ENCODE measurements around the gene FAT1.

Gene FAT1

GRCh38 chr4:186723292-186724057 lies at the start of gene FAT1:
TSS of gene FAT1 (minus strand) at chr4:186723856. CDS start at chr4:186709827, 14,029 bp downstream.
- H3K4me1 ChIP-seq = peaks cover 0 to 24% (median 4%) of the 10 kb centered on the region in 4 donors
- H3K36me3 ChIP-seq = no peaks in the 10 kb centered on the region
- H3K27me3 ChIP-seq = no peaks in the 10 kb centered on the region
- TF ChIP-seq CTCF (IDR thresholded peaks at IDR 0.05) = no peak
- peak within 1 kb of the TSS; percentile 91 to 94 for H3K27ac ChIP-seq
- H3K4me3 ChIP-seq = peak within 1 kb of the TSS; percentile 74 to 91
- peak; percentile 37 to 81 for DNase-seq
- intact Hi-C loops (cut with DNase I; ENCODE audit: low total_unique reads) = no loop called here
- peaks cover 0 to 12% (median 0%) of the 10 kb centered on the region in 3 donors for H3K9me3 ChIP-seq

DNA sequence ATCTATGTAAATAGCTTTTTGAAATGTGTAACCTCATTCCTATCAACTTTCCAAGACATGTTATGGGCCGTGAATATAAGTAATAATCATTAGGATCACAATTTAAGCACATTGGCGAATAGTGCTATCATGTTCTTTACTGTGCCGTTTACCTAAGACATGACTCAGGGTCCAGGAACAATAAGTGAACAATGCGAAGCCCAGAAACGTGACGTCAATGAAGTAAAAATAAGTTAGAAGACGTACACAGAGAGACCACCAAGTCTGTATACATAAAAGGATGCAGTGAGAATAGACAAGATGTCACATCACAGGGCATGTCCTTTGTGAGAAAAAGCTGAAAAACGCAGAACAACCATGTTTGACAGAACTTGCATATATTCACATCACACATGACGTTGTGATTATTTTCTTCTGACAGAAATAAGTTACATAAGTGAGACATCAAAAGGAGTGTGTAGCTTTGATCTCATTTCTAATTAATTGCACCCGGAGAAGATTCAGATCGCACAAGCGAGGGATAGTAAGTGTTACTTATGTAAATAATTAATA lies 49.4 kb upstream of the FAT1 start:
- DNase-seq = no peak
- H3K36me3 ChIP-seq = no peaks in the 10 kb centered on the region
- H3K27me3 ChIP-seq = no peaks in the 10 kb centered on the region
- no peak overlapping the region for H3K4me3 ChIP-seq
- H3K9me3 ChIP-seq = no peaks in the 10 kb centered on the region
- intact Hi-C loops (cut with DNase I; ENCODE audit: low total_unique reads) = no loop called here
- no peak for TF ChIP-seq CTCF (IDR thresholded peaks at IDR 0.05)
- H3K4me1 ChIP-seq = peaks cover 0 to 6% (median 0%) of the 10 kb centered on the region in 4 donors
- H3K27ac ChIP-seq = no peak overlapping the region

DNA sequence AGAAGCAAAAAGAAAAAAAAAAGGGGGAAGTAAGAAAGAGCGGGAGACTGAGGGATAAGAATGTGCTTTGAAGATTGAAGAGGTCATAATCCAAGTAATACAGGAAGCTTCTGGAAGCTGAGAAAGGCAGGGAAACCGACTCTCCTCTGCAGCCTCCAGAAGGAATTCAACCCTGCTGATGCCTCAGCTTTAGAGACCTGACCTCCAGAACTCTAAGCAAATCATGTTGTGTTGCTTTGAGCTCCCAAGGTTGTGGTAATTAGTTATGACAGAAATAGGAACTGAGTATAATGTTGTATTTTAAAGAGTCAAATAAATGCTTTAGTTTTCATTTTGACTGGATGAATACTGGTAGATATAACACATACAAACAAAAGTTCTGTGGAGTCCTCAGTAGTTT lies 48.0 kb upstream of the FAT1 start:
- Histone ChIP-seq H3K27me3 (no peaks in the 10 kb centered on the region), H3K36me3 (no peaks in the 10 kb centered on the region), H3K4me1 (peaks cover 0 to 6% (median 0%) of the 10 kb centered on the region in 4 donors), H3K9me3 (no peaks in the 10 kb centered on the region), H3K4me3 (no peak overlapping the region), H3K27ac (no peak overlapping the region)
- intact Hi-C loops (cut with DNase I; ENCODE audit: low total_unique reads) = no loop called here
- no peak for DNase-seq
- no peak for TF ChIP-seq CTCF (IDR thresholded peaks at IDR 0.05)

DNA sequence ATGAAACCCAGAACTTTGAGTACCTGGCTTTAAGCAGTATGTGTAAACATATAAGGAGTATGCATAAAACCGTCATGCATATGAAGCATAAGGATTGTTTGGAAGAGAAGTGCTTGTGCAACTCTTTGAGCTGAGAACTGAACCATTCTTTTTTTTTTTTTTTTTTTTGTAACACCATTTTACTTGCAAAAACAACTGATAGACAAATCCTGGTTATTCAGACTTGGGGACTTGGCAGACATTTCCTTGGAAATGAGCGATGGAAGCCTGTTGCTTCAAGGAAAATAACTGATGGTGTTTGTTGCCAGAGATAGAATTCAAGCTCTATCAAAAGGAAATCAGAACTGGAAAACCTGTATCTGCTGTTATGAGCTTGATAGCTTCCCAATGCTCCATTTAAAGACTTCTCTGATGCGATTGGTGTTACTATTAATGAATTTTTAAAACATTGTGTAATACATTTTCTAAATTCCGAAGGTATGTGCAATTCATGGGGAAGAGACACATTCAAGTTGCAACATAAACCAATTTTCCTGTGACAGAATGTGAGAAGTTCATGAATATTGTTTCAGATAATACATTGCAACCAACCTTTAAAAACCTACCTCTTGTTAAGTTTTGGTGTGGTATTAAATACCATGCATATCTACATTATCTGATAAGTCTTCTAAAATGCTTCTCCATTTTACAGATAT lies 47.0 kb upstream of the FAT1 start:
- H3K27ac ChIP-seq = no peak overlapping the region
- H3K36me3 ChIP-seq = no peaks in the 10 kb centered on the region
- H3K27me3 ChIP-seq = no peaks in the 10 kb centered on the region
- no peak for DNase-seq
- H3K4me1 ChIP-seq = peaks cover 0 to 6% (median 0%) of the 10 kb centered on the region in 4 donors
- intact Hi-C loops (cut with DNase I; ENCODE audit: low total_unique reads) = no loop called here
- H3K9me3 ChIP-seq = no peaks in the 10 kb centered on the region
- no peak for TF ChIP-seq CTCF (IDR thresholded peaks at IDR 0.05)
- H3K4me3 ChIP-seq = no peak overlapping the region

- no peaks in the 10 kb centered on the region for H3K36me3 ChIP-seq
- no peak overlapping the region for H3K27ac ChIP-seq
- intact Hi-C loops (cut with DNase I; ENCODE audit: low total_unique reads) = no loop called here
- TF ChIP-seq CTCF (IDR thresholded peaks at IDR 0.05) = no peak
- peaks cover 0 to 6% (median 0%) of the 10 kb centered on the region in 4 donors for H3K4me1 ChIP-seq
- no peaks in the 10 kb centered on the region for H3K27me3 ChIP-seq
- no peaks in the 10 kb centered on the region for H3K9me3 ChIP-seq
- no peak overlapping the region for H3K4me3 ChIP-seq
- no peak for DNase-seq
Observed at GRCh38 chr4:186767794-186768193, 44.1 kb upstream of the FAT1 start.
